Fibroblast of villous mesenchyme (primary cell): ENCODE measurements around the gene TBL3. TPM values are rescaled to one million over a fixed set of nuclear protein-coding genes. Genes with fewer than 3 reads are reported as not detected.
"Not testable (repeated sequence)": the region's sequence is repeated elsewhere in the genome, so short reads cannot be mapped to it uniquely, and the experiment has no call there.

Experiments
- DNase-seq: peaks from one replicate; pipeline ENCODE4 v3.0.0-alpha.2; 2010; ENCODE audit warnings: low read depth
- H3K4me3 ChIP-seq: 2 replicates; pipeline ENCODE4 v1.5.1; 2011; ENCODE audit warnings: low read depth, mild to moderate bottlenecking, low read length
- total RNA-seq: library from RNA; depleted of rRNA; stranded (reverse); fragments of >200 nt; gene quantifications from 2 replicates; pipeline ENCODE4 v1.2.3, GENCODE V29; 2012
- TF ChIP-seq, protein P1 (sequence below): IDR thresholded peaks from 2 replicates; pipeline ENCODE4 v1.5.1; 2012; ENCODE audit warnings: low read depth, mild to moderate bottlenecking, low read length; ENCODE audit not compliant: insufficient read depth

TBL3 gene
- total RNA-seq, 1 donor = 28.5 TPM

DNA sequence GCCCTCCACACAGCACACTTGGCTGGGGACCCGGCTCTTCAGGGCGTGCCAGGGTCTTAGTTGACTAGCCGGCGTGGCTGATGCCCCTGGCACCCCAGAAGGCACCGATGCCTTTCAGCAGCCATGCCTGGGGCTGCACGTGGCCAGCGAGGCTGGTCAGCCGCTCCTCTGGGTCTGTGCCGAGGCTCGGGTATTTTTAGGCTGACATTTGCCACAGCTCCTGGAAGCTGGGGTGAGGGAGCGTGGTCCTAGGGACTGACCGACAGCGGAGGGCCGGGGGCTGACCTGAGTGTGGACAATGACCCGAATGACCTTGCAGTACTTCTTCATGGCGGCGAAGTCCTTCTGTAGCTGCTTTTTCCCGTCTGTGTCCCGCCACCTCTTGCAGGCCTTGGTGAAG is 21.3 kb upstream of the TBL3 start:
- H3K4me3 ChIP-seq = no peak overlapping the region
- TF ChIP-seq, protein P1, sequence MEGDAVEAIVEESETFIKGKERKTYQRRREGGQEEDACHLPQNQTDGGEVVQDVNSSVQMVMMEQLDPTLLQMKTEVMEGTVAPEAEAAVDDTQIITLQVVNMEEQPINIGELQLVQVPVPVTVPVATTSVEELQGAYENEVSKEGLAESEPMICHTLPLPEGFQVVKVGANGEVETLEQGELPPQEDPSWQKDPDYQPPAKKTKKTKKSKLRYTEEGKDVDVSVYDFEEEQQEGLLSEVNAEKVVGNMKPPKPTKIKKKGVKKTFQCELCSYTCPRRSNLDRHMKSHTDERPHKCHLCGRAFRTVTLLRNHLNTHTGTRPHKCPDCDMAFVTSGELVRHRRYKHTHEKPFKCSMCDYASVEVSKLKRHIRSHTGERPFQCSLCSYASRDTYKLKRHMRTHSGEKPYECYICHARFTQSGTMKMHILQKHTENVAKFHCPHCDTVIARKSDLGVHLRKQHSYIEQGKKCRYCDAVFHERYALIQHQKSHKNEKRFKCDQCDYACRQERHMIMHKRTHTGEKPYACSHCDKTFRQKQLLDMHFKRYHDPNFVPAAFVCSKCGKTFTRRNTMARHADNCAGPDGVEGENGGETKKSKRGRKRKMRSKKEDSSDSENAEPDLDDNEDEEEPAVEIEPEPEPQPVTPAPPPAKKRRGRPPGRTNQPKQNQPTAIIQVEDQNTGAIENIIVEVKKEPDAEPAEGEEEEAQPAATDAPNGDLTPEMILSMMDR = no peak
- no peak for DNase-seq

DNA sequence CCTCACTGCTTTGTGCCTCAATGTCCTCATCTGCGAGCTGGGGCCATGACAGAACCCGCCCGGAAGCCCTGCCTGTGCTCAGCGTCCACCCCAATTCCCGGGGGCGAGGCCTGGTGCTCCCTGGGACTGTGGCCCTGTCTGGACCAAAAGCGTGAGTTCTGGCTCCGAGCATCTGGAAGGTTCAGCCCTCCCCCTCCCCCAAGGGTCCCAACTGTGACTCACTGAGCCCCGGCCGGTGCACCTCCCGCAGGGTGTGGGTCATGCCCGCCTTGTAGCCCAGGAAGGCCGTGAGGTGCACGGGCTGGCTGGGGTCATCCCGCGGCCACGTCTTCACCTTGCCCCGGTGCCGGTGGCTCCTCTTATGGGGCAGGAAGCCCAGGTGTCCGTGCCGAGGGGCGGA is 18.1 kb upstream of the TBL3 start:
- no peak overlapping the region for H3K4me3 ChIP-seq
- TF ChIP-seq, protein P1 = no peak
- DNase-seq = no peak

DNA sequence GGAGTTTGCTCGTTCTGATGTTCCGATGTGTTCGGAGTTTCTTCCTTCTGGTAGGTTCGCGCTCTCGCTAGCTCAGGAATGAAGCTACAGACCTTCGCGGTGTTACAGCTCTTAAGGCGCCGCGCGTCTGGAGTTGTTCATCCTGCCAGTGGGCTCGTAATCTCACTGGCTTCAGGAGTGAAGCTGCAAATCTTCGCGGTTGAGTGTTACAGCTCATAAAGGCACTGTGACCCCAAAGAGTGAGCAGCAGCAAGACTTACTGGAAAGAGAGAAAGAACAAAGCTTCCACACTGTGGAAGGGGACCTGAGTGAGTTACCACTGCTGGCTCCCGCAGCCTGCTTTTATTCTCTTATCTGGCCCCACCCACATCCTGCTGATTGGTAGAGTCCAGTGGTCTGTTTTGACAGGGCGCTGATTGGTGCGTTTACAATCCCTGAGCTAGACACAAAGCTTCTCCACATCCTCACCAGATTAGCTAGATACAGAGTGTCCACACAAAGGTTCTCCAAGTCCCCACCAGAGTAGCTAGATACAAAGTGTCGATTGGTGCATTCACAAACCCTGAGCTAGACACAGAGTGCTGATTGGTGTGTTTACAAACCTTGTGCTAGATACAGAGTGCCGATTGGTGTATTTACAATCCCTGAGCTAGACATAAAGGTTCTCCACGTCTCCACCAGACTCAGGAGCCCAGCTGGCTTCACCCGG is 14.3 kb upstream of the TBL3 start:
- H3K4me3 ChIP-seq, DNase-seq: not testable (repeated sequence)

DNA sequence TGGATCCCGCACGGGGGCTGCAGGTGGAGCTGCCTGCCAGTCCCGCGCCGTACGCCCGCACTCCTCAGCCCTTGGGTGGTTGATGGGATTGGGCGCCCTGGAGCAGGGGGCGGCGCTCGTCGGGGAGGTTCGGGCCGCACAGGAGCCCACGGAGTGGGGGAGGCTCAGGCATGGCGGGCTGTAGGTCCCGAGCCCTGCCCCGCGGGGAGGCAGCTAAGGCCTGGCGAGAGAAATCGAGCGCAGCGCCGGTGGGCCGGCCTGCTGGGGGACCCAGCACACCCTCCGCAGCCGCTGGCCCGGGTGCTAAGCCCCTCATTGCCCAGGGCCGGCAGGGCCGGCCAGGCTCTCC is 13.7 kb upstream of the TBL3 start:
- not testable (repeated sequence) for DNase-seq, H3K4me3 ChIP-seq

DNA sequence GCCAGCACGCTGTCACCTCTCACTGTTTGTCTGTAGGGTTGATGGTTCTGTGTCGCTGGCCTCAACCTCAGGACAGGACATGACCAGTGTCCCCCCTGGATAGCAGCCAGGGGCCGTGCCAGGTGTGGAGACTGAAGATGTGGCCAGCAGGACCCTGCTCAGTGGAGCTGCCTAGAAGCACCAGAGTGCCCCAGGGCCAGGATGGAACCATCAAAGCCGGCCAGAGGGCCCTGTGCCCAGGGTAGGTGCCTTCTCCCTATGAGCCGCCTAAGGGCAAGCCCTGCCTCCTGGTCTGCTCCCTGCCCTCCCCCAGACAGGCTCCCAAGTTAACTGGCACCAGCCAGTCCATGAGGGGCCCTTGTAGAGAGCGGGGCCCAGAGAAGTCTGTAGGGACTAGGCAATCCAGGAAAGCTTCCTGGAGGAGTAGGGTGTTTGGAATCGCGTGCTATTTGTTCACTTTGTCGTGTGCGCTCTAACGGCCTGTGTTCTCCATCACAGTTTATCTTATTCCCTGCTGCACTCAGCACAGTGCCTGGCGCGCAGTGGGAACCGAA is 13.1 kb upstream of the TBL3 start:
- DNase-seq = no peak
- H3K4me3 ChIP-seq = peak overlapping the region; percentile 0

DNA sequence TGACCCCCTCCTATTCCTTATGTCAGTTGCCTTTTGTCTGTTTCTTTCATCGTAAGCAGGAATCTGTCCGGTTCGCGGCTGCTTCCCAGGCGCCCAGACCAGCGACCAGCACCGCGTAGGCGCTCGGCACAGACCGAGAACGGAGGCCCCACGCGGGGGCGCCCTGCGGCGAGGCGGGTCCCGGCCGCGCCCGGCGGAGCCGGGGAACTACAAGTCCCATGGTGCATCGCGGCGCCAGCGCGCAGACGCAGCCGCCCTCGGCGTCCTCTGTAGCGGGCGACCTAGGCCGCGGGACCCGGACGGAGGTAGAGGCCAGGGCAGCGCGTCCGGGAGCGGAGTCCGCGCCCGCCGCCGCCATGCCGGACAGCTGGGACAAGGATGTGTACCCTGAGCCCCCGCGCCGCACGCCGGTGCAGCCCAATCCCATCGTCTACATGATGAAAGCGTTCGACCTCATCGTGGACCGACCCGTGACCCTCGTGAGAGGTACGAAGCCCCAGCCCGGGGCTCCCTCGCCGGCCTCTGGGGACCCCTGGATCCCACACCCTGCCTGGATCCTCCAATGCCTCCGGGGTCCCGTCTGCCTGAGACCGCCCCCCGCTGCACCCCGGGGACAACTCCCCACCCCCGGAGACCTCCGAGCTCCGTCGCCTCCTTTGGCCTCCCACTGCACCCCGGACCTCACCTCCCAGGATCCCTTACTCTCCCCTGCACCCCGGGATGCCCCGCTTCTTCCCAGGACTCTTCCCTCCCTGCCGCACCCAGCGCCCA is 12.4 kb upstream of the TBL3 start, which contains the start of gene NDUFB10:
Gene NDUFB10 (plus strand): TSS at position 270 of the 771 bp plus-strand sequence. CDS start 87 bp downstream, at position 357.
- TF ChIP-seq, protein P1 = peak; percentile 57
- DNase-seq = peak; percentile 92
- peak within 1 kb of the TSS; percentile 90 for H3K4me3 ChIP-seq

More for the DNA sequence above, 13.1 kb upstream of the TBL3 start:
- TF ChIP-seq, protein P1 = no peak

DNA sequence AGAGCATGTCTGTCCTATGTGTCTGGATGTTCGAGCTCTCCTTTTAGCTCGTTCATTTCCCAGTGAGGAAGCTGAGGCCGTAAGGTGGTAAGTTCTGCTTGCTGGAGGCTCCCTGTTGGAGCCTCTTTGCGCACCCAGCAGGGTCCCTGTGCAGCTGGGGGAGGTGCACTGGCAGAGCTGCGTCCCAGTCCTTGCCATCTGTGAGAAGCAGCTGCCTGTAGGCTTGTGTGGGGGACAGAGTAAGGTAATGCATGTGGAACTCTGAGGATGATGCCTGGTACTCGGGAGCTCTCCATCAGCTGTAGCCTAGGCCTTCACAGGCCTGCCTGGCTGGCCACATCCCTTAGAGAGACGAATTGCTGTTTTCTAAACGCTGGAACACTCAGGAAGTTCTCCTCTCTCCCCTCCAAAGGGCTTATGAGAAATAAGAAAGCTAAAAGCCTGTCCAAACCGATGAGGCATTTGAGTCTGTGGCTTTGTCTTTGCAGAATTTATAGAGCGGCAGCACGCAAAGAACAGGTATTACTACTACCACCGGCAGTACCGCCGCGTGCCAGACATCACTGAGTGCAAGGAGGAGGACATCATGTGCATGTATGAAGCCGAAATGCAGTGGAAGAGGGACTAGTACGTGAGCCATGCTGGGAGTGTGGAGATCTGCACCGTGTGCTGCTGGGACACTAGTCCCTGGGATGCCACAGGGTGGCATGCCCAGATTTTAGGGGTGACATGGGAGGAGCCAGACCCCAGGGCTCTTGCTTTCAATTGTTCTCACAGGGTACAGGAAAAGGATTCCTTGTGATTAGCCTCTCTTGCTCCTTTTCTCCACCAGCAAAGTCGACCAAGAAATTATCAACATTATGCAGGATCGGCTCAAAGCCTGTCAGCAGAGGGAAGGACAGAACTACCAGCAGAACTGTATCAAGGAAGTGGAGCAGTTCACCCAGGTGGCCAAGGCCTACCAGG is 10.9 kb upstream of the TBL3 start:
- DNase-seq = no peak
- TF ChIP-seq, protein P1 = no peak

More for the DNA sequence above, 10.9 kb upstream of the TBL3 start:
- peak overlapping the region; percentile 90 for H3K4me3 ChIP-seq
